HG02759 (cell line): Measurements from ENCODE around the gene MYO9B.

ENCODE experiments used
- ATAC-seq: cut with Tn5 transposase; IDR thresholded peaks from one replicate; pipeline ENCODE4 v1.9.1; 2021; ENCODE audit warnings: mild to moderate bottlenecking, moderate library complexity; ENCODE audit not compliant: unreplicated experiment

The MYO9B gene

DNA sequence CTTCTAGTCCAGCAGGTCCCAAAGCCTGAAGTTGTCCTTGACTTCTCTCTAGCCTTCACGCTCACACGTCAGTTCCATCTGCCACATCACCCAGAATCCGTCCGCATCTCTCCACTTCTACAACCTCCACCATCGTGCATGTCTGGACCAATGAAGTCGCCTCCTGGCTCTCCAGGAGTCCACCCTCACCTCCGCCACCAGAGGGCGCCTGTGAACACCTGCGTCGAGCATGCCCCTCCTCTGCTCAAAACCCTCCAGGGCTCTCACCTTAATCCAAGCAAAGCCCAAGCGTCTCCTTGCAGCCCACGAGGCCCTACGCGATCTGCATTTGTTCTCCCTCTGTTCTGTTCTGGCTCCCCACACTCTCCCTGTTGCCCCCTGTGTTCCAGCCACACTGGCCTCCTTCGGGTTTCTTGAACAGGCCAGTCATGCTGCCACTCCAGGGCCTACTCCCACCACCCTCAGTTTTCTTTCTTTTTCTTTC, 185.3 kb downstream of the MYO9B start:
- ATAC-seq: peak; percentile 78

DNA sequence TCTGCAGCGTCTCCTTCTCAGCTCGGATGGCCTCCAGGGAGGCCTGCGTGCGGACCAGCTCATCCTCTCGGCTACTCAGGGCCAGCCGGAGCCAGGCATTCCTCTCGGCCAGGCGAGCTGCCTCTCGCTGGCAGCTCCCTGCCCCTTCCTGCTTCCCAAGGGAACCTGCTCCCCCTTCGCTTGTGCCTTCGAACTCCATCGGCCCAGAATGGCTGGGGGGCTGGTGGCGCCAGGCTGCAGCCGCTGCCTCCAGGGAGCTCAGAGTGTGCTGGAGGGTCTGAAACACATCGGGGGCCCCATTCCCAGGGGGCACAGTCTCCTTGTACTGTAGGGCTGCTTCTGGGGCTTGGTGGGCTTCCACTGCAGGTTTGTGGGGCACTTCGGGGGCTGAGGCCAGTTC, 187.0 kb downstream of the MYO9B start:
- no peak for ATAC-seq
